Left cardiac atrium (tissue), 4 donors: ENCODE results near the gene CHRNA5. TPM values are rescaled to one million over a fixed set of nuclear protein-coding genes. Genes with fewer than 3 reads are reported as not detected.
"Not testable (repeated sequence)": the region's sequence is repeated elsewhere in the genome, so short reads cannot be mapped to it uniquely, and the experiment has no call there.

Experiments
- ATAC-seq, 2 donors: fragments of 200-7000 bp; cut with Tn5 transposase; one replicate each; pipeline ENCODE4 v1.9.1; 2020; ENCODE audit warnings: mild to moderate bottlenecking in 2 of 2, moderate library complexity in 2 of 2
- DNase-seq: peaks from one replicate; pipeline ENCODE4 v3.0.0-alpha.2; 2020
- intact Hi-C, 2 donors: fragments of 100-400 bp; cut with DNase I; formaldehyde crosslinking; loops; one replicate each; pipeline versions ENCODE4 v1.14.1 to v1.15.1; 2022 to 2023
- long read RNA-seq: library from polyadenylated mRNA; unstranded; transcript quantifications from one replicate; pipeline ENCODE4 v2.0.0, GENCODE V29; 2021
- total RNA-seq, 2 donors: library from RNA; stranded (reverse); fragmentation: NEBNext Ultra II Directional; extraction: Animal tissue kit (Norgen Biotek cat#: 25700); gene quantifications; one replicate each; pipeline ENCODE4 v1.2.1, GENCODE V29; 2021
- donor health status: DM: no; HTN: yes; CAD: no.
- donor health status: DM: no; HTN: yes; CAD: no; lungs with severe emphysema.
- donor health status: DM: yes; HTN: yes; CAD: no.
- donor health status: Dilated cardiomyopathy.

Gene CHRNA5
- total RNA-seq: 1 to 10 TPM; 1.4 to 2.6 TPM
- long read RNA-seq: 0 reads

GRCh38 chr15:78565097-78565950 lies at the start of gene CHRNA5:
Gene CHRNA5 (plus strand): TSS chr15:78565520. CDS start chr15:78565720, 200 bp downstream.
- ATAC-seq (peak; percentile 97 to 99), DNase-seq (peak; percentile 78)
- intact Hi-C loops: no loop called here

GRCh38 chr15:78520035-78520434 lies 45.3 kb upstream of the CHRNA5 start:
- intact Hi-C loops, ATAC-seq: not testable (repeated sequence)

GRCh38 chr15:78524230-78524629 lies 41.1 kb upstream of the CHRNA5 start:
- no peak for ATAC-seq
- intact Hi-C loops: no loop called here
- DNase-seq: no peak

More at GRCh38 chr15:78520035-78520434, 45.3 kb upstream of the CHRNA5 start:
- not testable (repeated sequence) for DNase-seq

GRCh38 chr15:78527325-78527724 lies 38.0 kb upstream of the CHRNA5 start:
- no peak for ATAC-seq
- no peak for DNase-seq
- intact Hi-C loops: no loop called here

- DNase-seq (no peak), ATAC-seq (no peak)
- intact Hi-C loops: no loop called here
Observed at GRCh38 chr15:78533331-78533730, 32.0 kb upstream of the CHRNA5 start.

GRCh38 chr15:78536134-78536533 lies 29.2 kb upstream of the CHRNA5 start:
- intact Hi-C loops: no loop called here
- ATAC-seq (no peak), DNase-seq (no peak)

- DNase-seq (no peak), ATAC-seq (no peak)
- intact Hi-C loops: no loop called here
Observed at GRCh38 chr15:78537266-78537905, 27.9 kb upstream of the CHRNA5 start.

GRCh38 chr15:78538358-78538757 lies 27.0 kb upstream of the CHRNA5 start:
- DNase-seq (no peak), ATAC-seq (no peak)
- intact Hi-C loops: no loop called here

- intact Hi-C loops, ATAC-seq, DNase-seq: not testable (repeated sequence)
Observed at GRCh38 chr15:78539464-78540140, 25.7 kb upstream of the CHRNA5 start.

- peak; percentile 94 to 96 for ATAC-seq
- intact Hi-C loops: no loop called here
- DNase-seq: peak; percentile 94
Observed at GRCh38 chr15:78540141-78540870, 25.0 kb upstream of the CHRNA5 start, which contains the start of gene PSMA4. Gene PSMA4 (plus strand): TSS chr15:78540444. CDS start chr15:78541928, 1,484 bp downstream.

GRCh38 chr15:78540871-78541743 lies 24.2 kb upstream of the CHRNA5 start:
- ATAC-seq (no peak), DNase-seq (no peak)
- intact Hi-C loops: no loop called here

- ATAC-seq (no peak), DNase-seq (no peak)
- intact Hi-C loops: no loop called here
Observed at GRCh38 chr15:78541744-78542034, 23.6 kb upstream of the CHRNA5 start.

GRCh38 chr15:78542647-78543046 lies 22.7 kb upstream of the CHRNA5 start:
- intact Hi-C loops: no loop called here
- no peak for ATAC-seq

GRCh38 chr15:78550194-78550593 lies 15.1 kb upstream of the CHRNA5 start:
- DNase-seq (no peak), ATAC-seq (no peak)
- intact Hi-C loops: no loop called here

More at GRCh38 chr15:78542647-78543046, 22.7 kb upstream of the CHRNA5 start:
- no peak for DNase-seq

GRCh38 chr15:78550815-78551214 lies 14.5 kb upstream of the CHRNA5 start:
- intact Hi-C loops: no loop called here
- ATAC-seq (no peak), DNase-seq (no peak)

- intact Hi-C loops: no loop called here
- ATAC-seq (no peak), DNase-seq (no peak)
Observed at GRCh38 chr15:78551902-78552301, 13.4 kb upstream of the CHRNA5 start.

GRCh38 chr15:78552597-78552996 lies 12.7 kb upstream of the CHRNA5 start:
- no peak for ATAC-seq
- DNase-seq: no peak
- intact Hi-C loops: no loop called here

- intact Hi-C loops, ATAC-seq, DNase-seq: not testable (repeated sequence)
Observed at GRCh38 chr15:78560201-78560600, 5.1 kb upstream of the CHRNA5 start.
